NCI-H128 (cell line): ENCODE results near the gene CTSL.
"Not testable (repeated sequence)": the region's sequence is repeated elsewhere in the genome, so short reads cannot be mapped to it uniquely, and the experiment has no call there.

Experiments
- DNase-seq: peaks from one replicate; lab custom pipeline; 2025; ENCODE audit not compliant: unreplicated experiment; lab: John Stamatoyannopoulos, UW

Gene CTSL

GRCh38 chr9:87718852-87719612 lies 6.9 kb upstream of the CTSL start:
- no peak for DNase-seq

- DNase-seq = no peak
Measured at GRCh38 chr9:87720173-87720572, 5.7 kb upstream of the CTSL start.

GRCh38 chr9:87722393-87723088 lies 3.4 kb upstream of the CTSL start:
- DNase-seq = no peak

- no peak for DNase-seq
Measured at GRCh38 chr9:87725356-87725899, 491 bp upstream of the CTSL start.

- no peak for DNase-seq
Measured at GRCh38 chr9:87729246-87729645, 3.3 kb downstream of the CTSL start.

- DNase-seq = no peak
Measured at GRCh38 chr9:87731321-87731720, 5.4 kb downstream of the CTSL start.

- no peak for DNase-seq
Measured at GRCh38 chr9:87732344-87732743, 6.4 kb downstream of the CTSL start.

- no peak for DNase-seq
Measured at GRCh38 chr9:87732756-87733155, 6.8 kb downstream of the CTSL start.

GRCh38 chr9:87733273-87734052 lies 7.5 kb downstream of the CTSL start:
- DNase-seq = no peak

- DNase-seq = no peak
Measured at GRCh38 chr9:87734106-87734505, 8.2 kb downstream of the CTSL start.

GRCh38 chr9:87739546-87739945 lies 13.6 kb downstream of the CTSL start:
- no peak for DNase-seq

GRCh38 chr9:87740209-87740608 lies 14.3 kb downstream of the CTSL start:
- no peak for DNase-seq

GRCh38 chr9:87741326-87741725 lies 15.4 kb downstream of the CTSL start:
- no peak for DNase-seq

- DNase-seq = no peak
Measured at GRCh38 chr9:87741891-87742290, 16.0 kb downstream of the CTSL start.

- DNase-seq = no peak
Measured at GRCh38 chr9:87742813-87743428, 17.0 kb downstream of the CTSL start.

GRCh38 chr9:87744247-87744646 lies 18.3 kb downstream of the CTSL start:
- not testable (repeated sequence) for DNase-seq

GRCh38 chr9:87746186-87746585 lies 20.3 kb downstream of the CTSL start:
- no peak for DNase-seq

- DNase-seq = no peak
Measured at GRCh38 chr9:87748881-87749280, 23.0 kb downstream of the CTSL start.

GRCh38 chr9:87749335-87750035 lies 23.6 kb downstream of the CTSL start:
- DNase-seq = no peak

GRCh38 chr9:87750726-87751125 lies 24.8 kb downstream of the CTSL start:
- no peak for DNase-seq

GRCh38 chr9:87751423-87751822 lies 25.5 kb downstream of the CTSL start:
- DNase-seq = no peak
